HEK293T (cell line): ENCODE measurements around the gene ACVR1.

Experiments used
- CTCF ChIA-PET: fragments of 350-600 bp; formaldehyde crosslinking; extraction: SDS; loops from one replicate; lab custom pipeline; 2021; ENCODE audit warnings: antibody characterized with exemption, inconsistent platforms; lab: Yijun Ruan, JAX
- POLR2A ChIA-PET: fragments of 350-600 bp; formaldehyde crosslinking; extraction: SDS; loops from one replicate; lab custom pipeline; 2020; ENCODE audit warnings: antibody characterized with exemption, inconsistent platforms; lab: Yijun Ruan, JAX
- DNase-seq: peaks from one replicate; pipeline ENCODE4 v3.0.0; 2012; ENCODE audit warnings: mixed read lengths; ENCODE audit errors: extremely low spot score
- ARNT ChIP-seq: fragments of 450-650 bp; IDR thresholded peaks from 2 replicates; pipeline ENCODE4 v1.6.1; 2017; ENCODE audit warnings: mild to moderate bottlenecking
- BHLHE40 ChIP-seq: fragments of 450-650 bp; IDR thresholded peaks from 2 replicates; pipeline ENCODE4 v1.6.1; 2016; ENCODE audit warnings: mild to moderate bottlenecking, moderate library complexity, borderline replicate concordance
- CTBP1 ChIP-seq: fragments of 450-650 bp; IDR thresholded peaks from 2 replicates; pipeline ENCODE4 v1.6.1; 2016; ENCODE audit warnings: borderline replicate concordance
- ELF4 ChIP-seq: fragments of 450-650 bp; IDR thresholded peaks from 2 replicates; pipeline ENCODE4 v1.6.1; 2017; ENCODE audit warnings: antibody characterized with exemption
- FOXA1 ChIP-seq: fragments of 450-650 bp; IDR thresholded peaks from 2 replicates; pipeline ENCODE4 v1.6.1; 2016; ENCODE audit warnings: mild to moderate bottlenecking
- FOXK2 ChIP-seq: fragments of 450-650 bp; IDR thresholded peaks from 2 replicates; pipeline ENCODE4 v1.6.1; 2016; ENCODE audit warnings: mild to moderate bottlenecking
- FOXM1 ChIP-seq: fragments of 450-650 bp; IDR thresholded peaks from 2 replicates; pipeline ENCODE4 v1.6.1; 2017; ENCODE audit warnings: mild to moderate bottlenecking, borderline replicate concordance
- HDGF ChIP-seq: fragments of 450-650 bp; IDR thresholded peaks from 2 replicates; pipeline ENCODE4 v1.6.1; 2017; ENCODE audit warnings: antibody characterized with exemption, borderline replicate concordance
- L3MBTL2 ChIP-seq: fragments of 450-650 bp; conservative IDR thresholded peaks from 2 replicates; pipeline ENCODE4 v1.6.1; 2016; ENCODE audit warnings: mild to moderate bottlenecking
- LEF1 ChIP-seq: fragments of 450-650 bp; IDR thresholded peaks from 2 replicates; pipeline ENCODE4 v1.6.1; 2017; ENCODE audit warnings: mild to moderate bottlenecking, borderline replicate concordance
- NFRKB ChIP-seq: fragments of 450-650 bp; IDR thresholded peaks from 2 replicates; pipeline ENCODE4 v1.6.1; 2016; ENCODE audit warnings: mild to moderate bottlenecking, moderate library complexity
- PKNOX1 ChIP-seq: fragments of 450-650 bp; IDR thresholded peaks from 2 replicates; pipeline ENCODE4 v1.6.1; 2016
- SP1 ChIP-seq: fragments of 450-650 bp; IDR thresholded peaks from 2 replicates; pipeline ENCODE4 v1.6.1; 2017
- SUZ12 ChIP-seq: fragments of 450-650 bp; IDR thresholded peaks from 2 replicates; pipeline ENCODE4 v1.6.1; 2016; ENCODE audit warnings: mild to moderate bottlenecking
- TARDBP ChIP-seq: fragments of 450-650 bp; IDR thresholded peaks from 2 replicates; pipeline ENCODE4 v1.6.1; 2016
- ZNF384 ChIP-seq: fragments of 450-650 bp; IDR thresholded peaks from 2 replicates; pipeline ENCODE4 v1.6.1; 2016

Gene ACVR1

GRCh38 chr2:157820193-157820592 lies 55.9 kb downstream of the ACVR1 start:
- CTCF ChIA-PET = no interaction called here
- POLR2A ChIA-PET = no interaction called here

GRCh38 chr2:157819761-157820160 lies 56.4 kb downstream of the ACVR1 start:
- POLR2A ChIA-PET = no interaction called here
- CTCF ChIA-PET = no interaction called here
- DNase-seq = no peak
- TF ChIP-seq HDGF (no peak), SUZ12 (no peak), L3MBTL2 (no peak), ZNF384 (no peak), PKNOX1 (no peak), FOXA1 (no peak), LEF1 (no peak), SP1 (no peak), ELF4 (no peak), CTBP1 (no peak), FOXM1 (no peak), NFRKB (no peak), TARDBP (no peak), BHLHE40 (no peak), FOXK2 (no peak), ARNT (no peak)

More at GRCh38 chr2:157820193-157820592, 55.9 kb downstream of the ACVR1 start:
- TF ChIP-seq FOXA1 = no peak
- no peak for TF ChIP-seq ELF4
- TF ChIP-seq SP1 = no peak
- no peak for DNase-seq

GRCh38 chr2:157818227-157818626 lies 57.9 kb downstream of the ACVR1 start:
- POLR2A ChIA-PET = no interaction called here

DNA sequence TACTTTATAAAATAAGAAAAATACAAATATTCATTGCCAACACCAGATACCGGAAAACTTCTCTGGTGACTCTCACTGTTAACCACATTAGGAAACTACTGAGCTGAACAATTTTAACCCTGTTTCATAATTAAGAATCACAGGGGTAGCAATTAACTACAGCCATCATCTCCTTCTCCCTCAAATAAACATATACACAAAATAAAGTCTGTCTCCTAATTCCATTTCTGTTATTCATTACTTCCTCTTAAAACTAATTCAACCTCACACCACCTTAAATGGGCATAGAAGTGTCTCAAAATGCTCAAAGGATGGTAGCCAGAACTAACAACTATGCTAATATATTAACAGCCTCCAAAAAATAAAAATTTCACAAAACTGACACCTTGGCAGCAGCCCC lies 60.7 kb downstream of the ACVR1 start:
- no peak for DNase-seq
- TF ChIP-seq HDGF = no peak
- TF ChIP-seq SP1 = no peak
- no peak for TF ChIP-seq NFRKB
- TF ChIP-seq FOXK2 = no peak
- no peak for TF ChIP-seq TARDBP
- no peak for TF ChIP-seq FOXA1
- TF ChIP-seq ELF4 = no peak
- no peak for TF ChIP-seq L3MBTL2
- no peak for TF ChIP-seq ZNF384
- no peak for TF ChIP-seq SUZ12
- no peak for TF ChIP-seq PKNOX1
- no peak for TF ChIP-seq ARNT
- TF ChIP-seq BHLHE40 = no peak
- CTCF ChIA-PET = no interaction called here
- POLR2A ChIA-PET = no interaction called here

More at GRCh38 chr2:157818227-157818626, 57.9 kb downstream of the ACVR1 start:
- no peak for DNase-seq
- TF ChIP-seq L3MBTL2 (no peak), FOXM1 (no peak), FOXA1 (no peak), HDGF (no peak), BHLHE40 (no peak), ZNF384 (no peak), LEF1 (no peak), NFRKB (no peak), ARNT (no peak), SUZ12 (no peak), ELF4 (no peak), TARDBP (no peak), FOXK2 (no peak), CTBP1 (no peak), PKNOX1 (no peak), SP1 (no peak)
- CTCF ChIA-PET = interaction anchor here (0.7 kb wide), 1 partner anchor 74 kb away, joined by 3 read pairs; no protein-coding TSS in a partner anchor

- TF ChIP-seq TARDBP (no peak), ZNF384 (no peak), BHLHE40 (no peak), CTBP1 (no peak)
- ChIA-PET CTCF (no interaction called here), POLR2A (no interaction called here)
- no peak for DNase-seq
These were observed 62.7 kb downstream of the ACVR1 start for GRCh38 chr2:157813467-157813866.

DNA sequence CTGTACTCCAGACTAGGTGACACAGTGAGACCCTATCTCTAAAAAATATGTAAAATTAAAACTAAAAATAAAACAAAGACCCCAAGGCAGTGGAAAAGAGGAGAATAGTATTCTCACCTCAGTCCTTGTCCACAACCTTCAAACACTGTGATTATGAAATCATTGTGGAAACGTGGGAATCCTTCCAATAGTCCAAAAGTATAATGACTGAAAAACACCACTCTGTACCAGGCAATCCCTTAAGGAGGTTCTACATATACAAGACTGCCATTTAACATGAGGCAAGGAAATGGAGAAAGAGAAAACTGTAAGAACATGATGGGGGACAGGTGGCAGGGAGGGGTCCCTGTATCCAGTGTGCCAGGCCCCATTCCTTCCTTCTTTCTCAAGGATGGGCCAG lies 66.1 kb downstream of the ACVR1 start:
- POLR2A ChIA-PET = no interaction called here
- no peak for TF ChIP-seq NFRKB
- TF ChIP-seq CTBP1 = no peak
- TF ChIP-seq BHLHE40 = no peak
- TF ChIP-seq FOXM1 = no peak
- no peak for TF ChIP-seq ELF4
- TF ChIP-seq HDGF = no peak
- CTCF ChIA-PET = no interaction called here
- no peak for DNase-seq

DNA sequence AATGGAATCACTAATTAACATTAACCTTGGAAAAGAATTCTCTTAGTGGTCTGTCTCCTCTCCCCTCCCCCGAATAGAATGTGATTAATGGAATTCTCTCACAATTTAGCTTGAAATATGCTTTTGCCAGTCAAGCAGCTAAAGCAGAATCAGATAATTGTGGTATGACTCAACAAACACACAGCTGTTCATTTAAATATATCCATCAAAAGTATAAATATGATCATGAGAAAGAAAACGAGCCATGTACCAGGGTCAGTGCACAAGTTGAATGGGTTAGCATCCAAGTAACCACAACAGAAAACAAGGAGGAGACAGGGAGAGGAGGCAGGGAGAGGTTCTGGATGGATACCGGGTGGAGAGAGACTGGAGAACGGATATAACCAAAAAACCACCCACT lies 66.9 kb downstream of the ACVR1 start:
- CTCF ChIA-PET = no interaction called here
- POLR2A ChIA-PET = no interaction called here
- DNase-seq = no peak
- no peak for TF ChIP-seq FOXK2

DNA sequence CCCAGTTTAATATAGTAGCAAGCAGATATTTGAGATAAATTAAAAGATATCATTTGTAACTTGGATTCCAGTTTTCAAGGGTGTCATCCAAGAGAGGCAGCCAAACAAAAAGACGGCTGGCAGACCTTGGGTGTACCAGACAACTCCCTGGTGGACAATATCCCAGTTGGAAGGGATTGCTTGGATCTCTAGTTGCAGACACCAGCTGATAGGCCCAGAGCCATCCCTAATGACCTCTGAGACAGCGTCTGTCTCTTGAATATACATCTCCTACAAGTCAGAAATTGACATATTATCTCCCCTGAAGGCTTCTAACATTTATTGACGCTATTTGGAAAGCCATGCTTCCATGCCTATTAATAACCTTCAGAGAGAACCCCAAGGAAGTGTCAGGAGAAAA lies 67.7 kb downstream of the ACVR1 start:
- POLR2A ChIA-PET = no interaction called here
- CTCF ChIA-PET = no interaction called here
- DNase-seq = no peak
- TF ChIP-seq HDGF (no peak), ZNF384 (no peak), NFRKB (no peak), FOXA1 (no peak), BHLHE40 (no peak), SUZ12 (no peak), FOXM1 (no peak), FOXK2 (no peak), ARNT (no peak), PKNOX1 (no peak), CTBP1 (no peak), L3MBTL2 (no peak), TARDBP (no peak), SP1 (no peak), ELF4 (no peak), LEF1 (no peak)
